ENCODE measurements around the gene C4orf50.
"Not testable (repeated sequence)": the region's sequence is repeated elsewhere in the genome, so short reads cannot be mapped to it uniquely, and the experiment has no call there.

The C4orf50 gene

DNA sequence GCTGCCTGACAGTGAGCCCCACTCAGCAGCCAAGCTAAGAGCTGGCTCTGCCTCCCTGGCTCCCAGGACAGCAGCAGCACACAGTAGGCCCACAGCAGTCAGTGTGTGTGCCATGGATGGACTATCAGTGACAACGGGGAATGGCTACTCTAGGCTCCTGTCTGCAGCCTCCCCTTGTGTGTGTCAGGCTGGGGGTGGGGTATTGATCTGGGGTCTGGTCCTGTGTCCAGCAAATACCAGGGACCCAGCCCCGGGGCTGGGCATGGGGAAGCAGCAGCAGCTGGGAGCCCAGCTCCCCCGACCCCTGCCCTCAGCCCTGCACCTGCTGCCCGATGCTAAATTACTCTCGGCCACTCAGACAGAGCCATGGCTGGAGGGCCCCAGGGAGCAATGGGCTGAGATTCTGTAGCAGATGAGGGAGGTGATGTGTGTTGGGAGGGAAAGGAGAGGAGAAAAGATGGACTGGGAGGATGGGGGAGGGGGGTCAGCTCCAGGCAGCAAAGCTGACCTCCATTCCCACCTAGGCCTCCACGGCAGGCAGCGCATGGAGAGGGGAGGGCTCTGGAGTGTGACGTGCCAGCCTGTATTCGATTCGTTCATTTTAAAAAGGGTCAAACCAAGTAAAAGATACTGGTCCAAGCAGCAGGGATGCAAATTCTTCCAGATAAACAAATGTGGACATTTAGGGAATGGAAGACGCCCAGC, 64.0 kb downstream of the C4orf50 start:
- Histone ChIP-seq H3K27ac (ENCODE audit: low read length) (no peak overlapping the region), H3K9me2 (replicated peaks; ENCODE audit: insufficient read depth, low read length) (no peaks in the 10 kb centered on the region), H3K4me3 (ENCODE audit: low read length) (no peak overlapping the region), H3F3A (ENCODE audit: insufficient read depth, low read length) (no peaks in the 10 kb centered on the region), H3K4me2 (ENCODE audit: low read depth, low read length) (no peak overlapping the region), H3K27me3 (replicated peaks; ENCODE audit: insufficient read depth, low read length) (peaks cover 26% of the 10 kb centered on the region), H2AFZ (ENCODE audit: low read length) (no peak overlapping the region), H3K36me3 (replicated peaks; ENCODE audit: insufficient read depth, low read length) (no peaks in the 10 kb centered on the region), H3K4me1 (ENCODE audit: low read length) (peaks cover 16% of the 10 kb centered on the region), H3K79me2 (ENCODE audit: low read length) (no peaks in the 10 kb centered on the region), H3K9ac (ENCODE audit: low read length) (no peak overlapping the region), H4K20me1 (ENCODE audit: insufficient read depth, low read length) (no peaks in the 10 kb centered on the region), H3K9me3 (replicated peaks; ENCODE audit: insufficient read depth, low read length) (no peaks in the 10 kb centered on the region)
- no peak for DNase-seq
- TF ChIP-seq EZH2phosphoT487 (IDR thresholded peaks at IDR 0.05; ENCODE audit: low read length) (no peak), EZH2 (optimal IDR thresholded peaks at IDR 0.05; ENCODE audit: low read depth, low read length) (no peak)
- TF ChIP-seq, protein P1, sequence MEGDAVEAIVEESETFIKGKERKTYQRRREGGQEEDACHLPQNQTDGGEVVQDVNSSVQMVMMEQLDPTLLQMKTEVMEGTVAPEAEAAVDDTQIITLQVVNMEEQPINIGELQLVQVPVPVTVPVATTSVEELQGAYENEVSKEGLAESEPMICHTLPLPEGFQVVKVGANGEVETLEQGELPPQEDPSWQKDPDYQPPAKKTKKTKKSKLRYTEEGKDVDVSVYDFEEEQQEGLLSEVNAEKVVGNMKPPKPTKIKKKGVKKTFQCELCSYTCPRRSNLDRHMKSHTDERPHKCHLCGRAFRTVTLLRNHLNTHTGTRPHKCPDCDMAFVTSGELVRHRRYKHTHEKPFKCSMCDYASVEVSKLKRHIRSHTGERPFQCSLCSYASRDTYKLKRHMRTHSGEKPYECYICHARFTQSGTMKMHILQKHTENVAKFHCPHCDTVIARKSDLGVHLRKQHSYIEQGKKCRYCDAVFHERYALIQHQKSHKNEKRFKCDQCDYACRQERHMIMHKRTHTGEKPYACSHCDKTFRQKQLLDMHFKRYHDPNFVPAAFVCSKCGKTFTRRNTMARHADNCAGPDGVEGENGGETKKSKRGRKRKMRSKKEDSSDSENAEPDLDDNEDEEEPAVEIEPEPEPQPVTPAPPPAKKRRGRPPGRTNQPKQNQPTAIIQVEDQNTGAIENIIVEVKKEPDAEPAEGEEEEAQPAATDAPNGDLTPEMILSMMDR (IDR thresholded peaks at IDR 0.05; ENCODE audit: low read length): no peak

DNA sequence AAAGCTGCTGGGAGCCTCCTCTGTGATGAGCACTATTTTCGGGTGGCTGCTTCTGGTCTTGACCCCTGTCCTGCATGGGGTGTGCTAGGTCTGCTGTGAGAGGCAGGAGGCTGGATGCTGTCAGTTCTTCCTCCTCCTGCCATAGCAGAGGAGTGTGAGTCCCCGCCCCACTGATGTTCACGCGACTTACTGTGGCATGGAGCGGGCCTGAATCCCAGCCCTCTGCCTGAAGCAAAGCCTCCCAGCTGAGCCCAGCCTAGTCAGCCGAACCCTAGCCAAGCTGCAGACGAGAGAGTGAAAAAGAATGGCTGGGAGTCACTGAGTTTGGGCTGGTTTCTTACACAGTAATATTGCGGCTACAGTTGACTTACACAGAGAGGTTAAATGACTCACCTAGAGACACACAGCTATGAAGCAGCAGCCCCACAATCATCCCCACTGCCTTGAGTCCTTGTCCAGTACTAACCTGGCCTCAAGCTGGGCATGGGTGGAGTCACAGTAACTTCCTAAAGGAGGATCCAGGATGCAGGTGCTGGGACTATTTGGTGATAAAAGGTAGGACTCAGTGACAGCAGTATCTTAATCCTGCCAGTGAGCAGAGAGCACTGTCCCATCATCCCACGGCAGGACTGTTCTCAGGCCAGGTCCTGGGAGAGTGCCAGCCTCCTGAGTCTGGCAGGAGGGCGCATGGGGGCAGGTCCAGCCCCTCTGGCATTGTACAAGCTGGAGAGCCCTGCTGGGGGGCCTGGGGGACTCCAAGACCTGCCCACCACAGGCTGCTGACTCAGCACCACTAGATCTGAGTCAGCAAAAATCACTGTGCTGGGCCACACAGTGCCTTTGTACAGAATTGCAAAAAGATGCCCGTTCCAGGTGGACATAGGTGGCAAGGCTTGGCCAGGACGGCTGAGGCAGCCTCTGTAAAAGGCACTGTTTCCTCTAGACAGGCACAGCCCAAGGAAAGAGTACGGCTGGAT, 65.0 kb downstream of the C4orf50 start:
- H3F3A ChIP-seq (ENCODE audit: insufficient read depth, low read length): no peaks in the 10 kb centered on the region
- no peak for DNase-seq
- H4K20me1 ChIP-seq (ENCODE audit: insufficient read depth, low read length): no peaks in the 10 kb centered on the region
- H3K27me3 ChIP-seq (replicated peaks; ENCODE audit: insufficient read depth, low read length): peaks cover 26% of the 10 kb centered on the region
- H3K4me2 ChIP-seq (ENCODE audit: low read depth, low read length): no peak overlapping the region
- H3K79me2 ChIP-seq (ENCODE audit: low read length): no peaks in the 10 kb centered on the region
- no peak for TF ChIP-seq EZH2 (optimal IDR thresholded peaks at IDR 0.05; ENCODE audit: low read depth, low read length)
- no peak for TF ChIP-seq EZH2phosphoT487 (IDR thresholded peaks at IDR 0.05; ENCODE audit: low read length)
- TF ChIP-seq, protein P1 (IDR thresholded peaks at IDR 0.05; ENCODE audit: low read length): no peak
- H3K4me1 ChIP-seq (ENCODE audit: low read length): peaks cover 16% of the 10 kb centered on the region
- H2AFZ ChIP-seq (ENCODE audit: low read length): no peak overlapping the region
- H3K36me3 ChIP-seq (replicated peaks; ENCODE audit: insufficient read depth, low read length): no peaks in the 10 kb centered on the region
- no peak overlapping the region for H3K4me3 ChIP-seq (ENCODE audit: low read length)
- H3K9me2 ChIP-seq (replicated peaks; ENCODE audit: insufficient read depth, low read length): no peaks in the 10 kb centered on the region
- H3K27ac ChIP-seq (ENCODE audit: low read length): no peak overlapping the region
- no peaks in the 10 kb centered on the region for H3K9me3 ChIP-seq (replicated peaks; ENCODE audit: insufficient read depth, low read length)
- H3K9ac ChIP-seq (ENCODE audit: low read length): no peak overlapping the region

DNA sequence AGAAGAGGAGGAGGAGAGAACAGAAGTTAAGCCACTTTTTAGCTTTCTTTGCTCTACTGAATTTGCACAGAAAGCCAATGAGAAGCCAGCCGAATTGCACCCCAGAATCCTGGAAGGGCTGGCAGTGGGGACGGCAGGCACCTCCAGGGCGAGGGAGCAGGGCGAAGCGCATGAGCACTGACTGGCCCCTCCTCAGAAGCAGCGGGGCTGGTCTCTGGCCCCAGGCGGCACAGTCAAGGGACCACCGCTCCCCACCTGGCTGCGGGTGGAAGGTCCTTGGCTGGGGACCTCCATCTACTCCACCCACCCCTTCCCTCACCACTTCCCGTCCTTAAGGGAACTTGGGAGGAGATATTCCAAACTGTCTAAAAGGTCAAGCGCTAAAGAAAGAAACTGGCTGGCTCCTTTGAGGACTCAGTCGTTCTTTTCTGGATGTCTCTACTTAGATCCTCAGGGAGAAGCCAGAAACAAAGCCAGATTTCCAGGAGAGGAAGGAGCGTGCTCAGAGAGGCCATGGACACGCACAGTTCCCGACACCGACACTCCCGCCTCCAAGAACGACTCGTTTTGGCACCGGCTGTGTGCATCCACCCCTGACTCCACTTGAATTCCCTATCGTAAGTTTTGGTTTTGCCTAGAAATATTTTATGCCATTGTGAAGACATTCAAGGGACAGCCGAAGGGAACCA, 65.8 kb downstream of the C4orf50 start:
- Histone ChIP-seq H3F3A (ENCODE audit: insufficient read depth, low read length) (no peaks in the 10 kb centered on the region), H4K20me1 (ENCODE audit: insufficient read depth, low read length) (no peaks in the 10 kb centered on the region), H3K9ac (ENCODE audit: low read length) (no peak overlapping the region), H3K4me3 (ENCODE audit: low read length) (no peak overlapping the region), H3K9me2 (replicated peaks; ENCODE audit: insufficient read depth, low read length) (no peaks in the 10 kb centered on the region), H2AFZ (ENCODE audit: low read length) (no peak overlapping the region), H3K27ac (ENCODE audit: low read length) (no peak overlapping the region), H3K4me2 (ENCODE audit: low read depth, low read length) (no peak overlapping the region), H3K4me1 (ENCODE audit: low read length) (peaks cover 24% of the 10 kb centered on the region), H3K36me3 (replicated peaks; ENCODE audit: insufficient read depth, low read length) (no peaks in the 10 kb centered on the region), H3K27me3 (replicated peaks; ENCODE audit: insufficient read depth, low read length) (peaks cover 26% of the 10 kb centered on the region), H3K79me2 (ENCODE audit: low read length) (no peaks in the 10 kb centered on the region), H3K9me3 (replicated peaks; ENCODE audit: insufficient read depth, low read length) (no peaks in the 10 kb centered on the region)
- no peak for TF ChIP-seq EZH2phosphoT487 (IDR thresholded peaks at IDR 0.05; ENCODE audit: low read length)
- DNase-seq: no peak

DNA sequence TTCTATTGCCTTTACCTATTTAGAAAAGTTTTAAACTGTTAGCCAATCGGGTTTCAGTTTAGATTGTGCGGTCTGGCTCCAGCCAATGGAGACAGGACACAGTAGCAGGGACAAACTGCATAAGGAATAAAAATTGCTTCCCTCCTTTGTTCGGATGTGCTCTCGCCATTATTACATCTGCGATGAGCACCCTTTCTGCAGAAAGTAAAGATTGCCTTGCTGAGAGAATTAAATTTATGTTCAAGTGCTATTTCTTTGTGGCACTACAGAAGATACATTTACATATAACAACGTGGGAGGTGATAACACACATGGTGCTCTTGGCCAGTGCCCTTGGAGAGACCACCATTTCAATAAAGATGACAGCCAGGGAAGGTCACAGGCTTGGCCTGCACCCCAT, 71.6 kb downstream of the C4orf50 start:
- not testable (repeated sequence) for H3K9me3 ChIP-seq (replicated peaks; ENCODE audit: insufficient read depth, low read length); H3K79me2 ChIP-seq (ENCODE audit: low read length)

More for the DNA sequence above, 71.6 kb downstream of the C4orf50 start:
- peaks cover 15% of the 10 kb centered on the region for H3K4me1 ChIP-seq (ENCODE audit: low read length)
- H3K4me3 ChIP-seq (ENCODE audit: low read length); H3F3A ChIP-seq (ENCODE audit: insufficient read depth, low read length); H3K9me2 ChIP-seq (replicated peaks; ENCODE audit: insufficient read depth, low read length); H4K20me1 ChIP-seq (ENCODE audit: insufficient read depth, low read length); H3K4me2 ChIP-seq (ENCODE audit: low read depth, low read length); DNase-seq; H3K9ac ChIP-seq (ENCODE audit: low read length); H2AFZ ChIP-seq (ENCODE audit: low read length); H3K27ac ChIP-seq (ENCODE audit: low read length); H3K36me3 ChIP-seq (replicated peaks; ENCODE audit: insufficient read depth, low read length); H3K27me3 ChIP-seq (replicated peaks; ENCODE audit: insufficient read depth, low read length): not testable (repeated sequence)
